Measurements from ENCODE around the gene GGT1.
"Not testable (repeated sequence)": the region's sequence is repeated elsewhere in the genome, so short reads cannot be mapped to it uniquely, and the experiment has no call there.

The GGT1 gene

GRCh38 chr22:24644409-24644808, 41.4 kb downstream of the GGT1 start:
- not testable (repeated sequence) for DNase-seq

GRCh38 chr22:24645408-24646399, 42.7 kb downstream of the GGT1 start:
- DNase-seq = not testable (repeated sequence)

- not testable (repeated sequence) for DNase-seq
Measured at GRCh38 chr22:24646756-24647155, 43.8 kb downstream of the GGT1 start.

GRCh38 chr22:24649371-24649770, 46.4 kb downstream of the GGT1 start:
- not testable (repeated sequence) for DNase-seq

GRCh38 chr22:24650884-24651283, 47.9 kb downstream of the GGT1 start:
- DNase-seq = not testable (repeated sequence)

GRCh38 chr22:24665395-24665794, 62.4 kb downstream of the GGT1 start:
- DNase-seq = not testable (repeated sequence)

GRCh38 chr22:24667904-24668303, 64.9 kb downstream of the GGT1 start:
- not testable (repeated sequence) for DNase-seq

- DNase-seq = not testable (repeated sequence)
Measured at GRCh38 chr22:24672532-24672931, 69.5 kb downstream of the GGT1 start.

All from inflammatory macrophage treated with lipopolysaccharide for 1 hour (primary cell).